SK-N-SH (cell line): Measurements from ENCODE around the gene ADAMTS9.

Source experiments
- CTCF ChIP-seq: fragments of 200-600 bp; sonication (generic); IDR thresholded peaks from 2 replicates; pipeline ENCODE4 v1.6.1; 2017; ENCODE audit warnings: antibody characterized with exemption, mild to moderate bottlenecking, moderate library complexity
- NFIC ChIP-seq: IDR thresholded peaks from 2 replicates; pipeline ENCODE4 v1.4.0; 2012; ENCODE audit warnings: borderline replicate concordance

- TF ChIP-seq NFIC: no peak
- no peak for TF ChIP-seq CTCF
Measured at GRCh38 chr3:64656544-64656943, 31.3 kb downstream of the ADAMTS9 start.
